C4-2B (cell line): ENCODE results near the gene HSPB3.

Source experiments
- CTCF ChIP-seq: fragments of 450-650 bp; conservative IDR thresholded peaks from 2 replicates; pipeline ENCODE4 v1.5.1; 2017; ENCODE audit warnings: mild to moderate bottlenecking
- ZFX ChIP-seq: fragments of 450-650 bp; IDR thresholded peaks from 2 replicates; pipeline ENCODE4 v1.6.1; 2017

- TF ChIP-seq CTCF (no peak), ZFX (no peak)
Observed at GRCh38 chr5:54458221-54458620, 2.7 kb downstream of the HSPB3 start.
